Pancreas (tissue), 10 donors: ENCODE measurements around the gene LRIG1. TPM values are rescaled to one million over a fixed set of nuclear protein-coding genes. Genes with fewer than 3 reads are reported as not detected.

Experiments
- ATAC-seq, 4 donors: fragments of 200-7000 bp; cut with Tn5 transposase; one replicate each; pipeline versions ENCODE4 v1.8.0 to v1.9.1; 2020; ENCODE audit warnings: mild to moderate bottlenecking in 4 of 4, moderate library complexity in 4 of 4
- DNase-seq, 6 donors: peaks; one replicate each; pipeline ENCODE4 v3.0.0-alpha.2; 2020
- FAIRE-seq: peaks from 2 replicates; lab custom pipeline; 2012; peaks lifted over from hg19 to GRCh38; lab: Jason Lieb, UNC
- H3K27ac ChIP-seq, 4 donors: fragments of 200-600 bp; sonication (generic); 1 replicate in 3 of 4; 2 replicates in 1 of 4; pipeline versions ENCODE4 v1.5.0 to v1.8.0; 2020
- H3K27me3 ChIP-seq, 4 donors: fragments of 200-600 bp; one replicate each; pipeline ENCODE4 v1.8.0; 2021
- H3K36me3 ChIP-seq, 3 donors: fragments of 200-600 bp; sonication (generic) in 1 of 3; one replicate each; pipeline versions ENCODE4 v1.5.0 to v1.8.0; 2020 to 2021
- H3K4me1 ChIP-seq, 3 donors: fragments of 200-600 bp; one replicate each; pipeline ENCODE4 v1.8.0; 2021
- H3K4me3 ChIP-seq, 4 donors: fragments of 200-600 bp; sonication (generic) in 2 of 4; one replicate each; pipeline versions ENCODE4 v1.5.0 to v1.8.0; 2020 to 2021
- H3K9me3 ChIP-seq, 4 donors: fragments of 200-600 bp; one replicate each; pipeline ENCODE4 v1.8.0; 2021
- WGBS, 2 donors: extraction: QIAGEN DNeasy Blood & Tissue Kit; methylation state at CpG; one replicate each; pipeline ENCODE4 v1.1.7; 2013; 5-methylcytosine and 5-hydroxymethylcytosine counted together
- intact Hi-C, 3 donors: fragments of 100-400 bp; cut with DNase I; formaldehyde crosslinking; loops; one replicate each; pipeline versions ENCODE4 v1.11.1 to v1.14.2; 2022
- polyA plus RNA-seq, 2 donors: library from polyadenylated mRNA; stranded (reverse); fragments of 200-250 nt; gene quantifications; one replicate each; pipeline ENCODE4 v1.2.3, GENCODE V29; 2013
- total RNA-seq, 6 donors: library from RNA; stranded (reverse); fragmentation: NEBNext Ultra II Directional in 4 of 6; extraction: Animal tissue kit (Norgen Biotek cat#: 25700) in 4 of 6; gene quantifications; one replicate each; pipeline versions ENCODE4 v1.2.1 to v1.2.4, GENCODE V29; 2021 to 2023
- TF ChIP-seq, protein P1 (sequence below), 4 donors: fragments of 200-600 bp; sonication (generic) in 3 of 4; IDR thresholded peaks; one replicate each; pipeline versions ENCODE4 v1.5.0 to v1.8.0; 2021; ENCODE audit warnings: antibody characterized with exemption in 4 of 4
- donor health status: healthy with polysubstance abuse.
- donor health status: DM: no; HTN: no; CAD: no; lungs with moderate emphysema.
- donor health status: DM: no; HTN: no; CAD: no.
- donor health status: control.
- donor health status: control.
- donor health status: Bipolar disorder and iron deficiency.
- donor health status: DM: yes; HTN: yes; CAD: no.
- donor health status: DM: no; HTN: no; CAD: no.
- donor health status: DM: no; HTN: no; CAD: no.
- donor health status: DM: yes; HTN: yes; CAD: no.

LRIG1 gene
- total and polyA plus RNA-seq, 8 donors: 32.7 to 104 (median 68.0) TPM

DNA sequence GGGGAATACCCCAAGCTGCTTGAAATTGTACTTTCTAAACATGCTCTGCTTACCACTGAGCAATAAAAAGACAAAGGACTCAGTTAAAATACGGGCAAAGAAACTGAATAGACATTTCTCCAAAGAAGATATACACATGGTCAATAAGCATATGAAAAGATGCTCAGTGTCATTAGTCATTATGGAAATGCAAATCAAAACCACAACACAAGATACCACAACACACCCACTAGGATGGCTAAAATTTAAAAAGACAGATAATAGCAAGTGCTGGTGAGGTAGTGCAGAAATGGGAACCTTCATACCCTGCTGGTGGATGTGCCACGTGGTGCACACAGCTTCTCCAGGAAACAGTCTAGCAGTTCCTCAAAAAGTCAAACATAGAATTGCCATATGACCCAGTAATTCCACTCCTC is 21.3 kb downstream of the LRIG1 start:
- Histone ChIP-seq H3K9me3 (no peaks in the 10 kb centered on the region), H3K4me1 (peaks cover 95 to 100% (median 98%) of the 10 kb centered on the region in 3 donors), H3K27me3 (no peaks in the 10 kb centered on the region), H3K4me3 (no peak overlapping the region), H3K36me3 (no peaks in the 10 kb centered on the region), H3K27ac (peak overlapping the region in 2 of 4 donors; percentile 82 to 86)
- 42 to 54% methylated on average over 2 of the region's 2 CpGs for WGBS, 2 donors
- FAIRE-seq (no peak), DNase-seq (no peak), ATAC-seq (no peak)
- TF ChIP-seq, protein P1, sequence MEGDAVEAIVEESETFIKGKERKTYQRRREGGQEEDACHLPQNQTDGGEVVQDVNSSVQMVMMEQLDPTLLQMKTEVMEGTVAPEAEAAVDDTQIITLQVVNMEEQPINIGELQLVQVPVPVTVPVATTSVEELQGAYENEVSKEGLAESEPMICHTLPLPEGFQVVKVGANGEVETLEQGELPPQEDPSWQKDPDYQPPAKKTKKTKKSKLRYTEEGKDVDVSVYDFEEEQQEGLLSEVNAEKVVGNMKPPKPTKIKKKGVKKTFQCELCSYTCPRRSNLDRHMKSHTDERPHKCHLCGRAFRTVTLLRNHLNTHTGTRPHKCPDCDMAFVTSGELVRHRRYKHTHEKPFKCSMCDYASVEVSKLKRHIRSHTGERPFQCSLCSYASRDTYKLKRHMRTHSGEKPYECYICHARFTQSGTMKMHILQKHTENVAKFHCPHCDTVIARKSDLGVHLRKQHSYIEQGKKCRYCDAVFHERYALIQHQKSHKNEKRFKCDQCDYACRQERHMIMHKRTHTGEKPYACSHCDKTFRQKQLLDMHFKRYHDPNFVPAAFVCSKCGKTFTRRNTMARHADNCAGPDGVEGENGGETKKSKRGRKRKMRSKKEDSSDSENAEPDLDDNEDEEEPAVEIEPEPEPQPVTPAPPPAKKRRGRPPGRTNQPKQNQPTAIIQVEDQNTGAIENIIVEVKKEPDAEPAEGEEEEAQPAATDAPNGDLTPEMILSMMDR (IDR thresholded peaks at IDR 0.05): no peak
- intact Hi-C loops: no loop called here

DNA sequence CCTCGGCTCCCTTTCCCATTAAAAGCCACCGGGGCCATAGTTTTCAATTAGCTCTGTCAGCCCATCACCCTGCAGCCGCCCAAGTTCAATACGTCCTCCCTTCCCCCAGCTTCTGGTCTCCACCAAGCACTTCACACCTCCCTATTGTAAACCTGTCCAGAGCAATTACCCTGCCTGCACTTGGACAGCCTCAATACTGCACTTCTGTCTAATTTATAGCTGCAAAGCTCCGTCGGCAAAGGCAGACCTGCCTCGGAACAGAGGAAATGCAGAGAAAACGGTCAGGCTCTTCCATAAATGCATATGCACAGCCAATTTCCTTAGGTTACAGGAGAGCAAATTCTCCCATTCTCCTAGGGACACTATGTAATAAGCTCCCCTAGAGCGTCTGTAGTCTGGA is 21.9 kb downstream of the LRIG1 start:
- ATAC-seq (no peak), DNase-seq (no peak), FAIRE-seq (no peak)
- Histone ChIP-seq H3K27ac (peak overlapping the region in 2 of 4 donors; percentile 82 to 86), H3K4me3 (no peak overlapping the region), H3K9me3 (no peaks in the 10 kb centered on the region), H3K4me1 (peaks cover 97 to 100% (median 97%) of the 10 kb centered on the region in 3 donors), H3K27me3 (no peaks in the 10 kb centered on the region), H3K36me3 (no peaks in the 10 kb centered on the region)
- TF ChIP-seq, protein P1 (IDR thresholded peaks at IDR 0.05): no peak
- 30% methylated on average over 9 of the region's 9 CpGs for WGBS, 2 donors
- intact Hi-C loops: no loop called here

DNA sequence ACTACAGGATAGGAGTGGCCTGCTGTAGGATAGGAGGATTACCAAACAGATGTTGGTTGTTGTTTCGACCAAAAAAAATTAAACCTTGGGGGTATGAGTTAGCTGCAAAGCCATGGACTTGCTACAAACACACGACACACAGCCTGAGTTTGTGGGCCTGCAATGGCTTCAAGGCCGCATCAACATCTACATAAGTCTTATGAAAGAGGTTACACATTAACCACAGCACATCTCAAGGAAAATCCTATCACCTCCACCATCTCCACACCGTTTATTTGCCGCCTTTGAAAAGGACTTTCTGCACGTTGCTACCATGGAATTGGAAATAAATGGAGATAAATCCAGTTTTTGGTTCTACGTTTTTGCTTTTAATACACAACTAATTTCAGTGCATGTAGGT is 23.0 kb downstream of the LRIG1 start:
- TF ChIP-seq, protein P1 (IDR thresholded peaks at IDR 0.05): no peak
- H3K4me1 ChIP-seq: peaks cover 97 to 100% (median 97%) of the 10 kb centered on the region in 3 donors
- no peak for DNase-seq
- H3K27me3 ChIP-seq: no peaks in the 10 kb centered on the region
- H3K36me3 ChIP-seq: no peaks in the 10 kb centered on the region
- H3K4me3 ChIP-seq: no peak overlapping the region
- peak in 2 of 4 donors; percentile 37 to 42 for ATAC-seq
- intact Hi-C loops: no loop called here
- no peak for FAIRE-seq
- H3K27ac ChIP-seq: peak overlapping the region; percentile 7 to 86 (median 48)
- 41 to 43% methylated on average over 7 of the region's 7 CpGs for WGBS, 2 donors
- H3K9me3 ChIP-seq: no peaks in the 10 kb centered on the region

DNA sequence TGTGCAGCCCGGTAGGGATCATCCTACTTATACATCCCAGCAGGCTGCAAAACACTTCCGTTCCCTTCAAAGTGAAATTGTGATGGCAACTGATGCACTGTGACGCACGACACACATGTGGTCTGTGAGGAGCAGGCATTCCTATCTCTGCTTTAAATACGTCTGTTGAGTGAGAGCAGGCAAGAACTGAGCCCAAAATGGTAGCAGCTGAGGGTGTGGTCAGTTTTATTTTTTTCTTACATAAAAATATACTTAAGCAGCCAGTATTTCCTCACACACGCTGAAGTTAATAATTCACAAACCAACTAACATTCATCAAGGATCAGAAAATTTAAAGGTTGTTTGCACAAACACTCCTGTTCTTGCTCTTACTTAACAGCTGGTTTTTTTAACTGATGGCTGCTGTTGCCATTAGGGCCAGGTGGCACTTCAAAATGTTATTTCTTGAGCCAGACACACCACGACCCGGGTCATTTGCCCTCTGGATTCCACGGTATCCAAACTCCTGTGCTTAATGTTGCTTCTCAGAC is 23.9 kb downstream of the LRIG1 start:
- no peaks in the 10 kb centered on the region for H3K36me3 ChIP-seq
- peak; percentile 19 to 39 (median 22) for ATAC-seq
- no peak for DNase-seq
- 21 to 31% methylated on average over 9 of the region's 9 CpGs for WGBS, 2 donors
- peaks cover 92 to 100% (median 93%) of the 10 kb centered on the region in 3 donors for H3K4me1 ChIP-seq
- H3K9me3 ChIP-seq: no peaks in the 10 kb centered on the region
- TF ChIP-seq, protein P1 (IDR thresholded peaks at IDR 0.05): no peak
- no peak overlapping the region for H3K4me3 ChIP-seq
- H3K27me3 ChIP-seq: no peaks in the 10 kb centered on the region
- intact Hi-C loops: no loop called here
- peak overlapping the region; percentile 7 to 86 (median 66) for H3K27ac ChIP-seq
- FAIRE-seq: no peak

DNA sequence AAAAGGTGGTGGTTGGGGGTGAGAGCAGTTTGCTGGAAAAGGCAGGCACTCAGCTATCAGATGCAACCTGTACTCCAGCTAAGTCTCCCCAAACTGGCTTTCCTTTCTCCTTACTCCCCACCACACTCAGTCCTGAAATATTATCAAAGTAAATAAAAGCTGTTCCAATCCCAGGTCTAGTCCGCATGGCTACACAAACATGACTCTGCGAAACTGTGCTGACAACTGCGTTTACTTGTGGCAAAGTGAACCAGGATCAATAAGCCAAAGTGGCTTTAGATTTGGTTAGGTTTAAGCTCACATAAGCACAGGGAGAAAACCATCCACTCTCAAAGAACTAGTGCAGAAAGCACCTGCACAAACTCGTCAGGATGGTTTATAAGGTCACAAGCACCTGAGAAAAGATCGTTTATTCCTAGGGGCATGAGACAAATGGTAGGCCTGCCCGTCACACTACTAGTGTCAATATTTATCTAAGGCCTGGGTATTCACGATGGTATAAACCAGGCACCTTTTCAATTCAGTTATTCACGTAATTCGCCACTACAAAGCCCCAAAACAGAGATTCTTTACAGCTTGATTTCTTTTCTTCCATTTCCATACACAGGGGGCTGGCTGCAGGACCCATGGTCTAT is 25.3 kb downstream of the LRIG1 start:
- no peak overlapping the region for H3K4me3 ChIP-seq
- TF ChIP-seq, protein P1 (IDR thresholded peaks at IDR 0.05): no peak
- no peak for FAIRE-seq
- peaks cover 78 to 88% (median 87%) of the 10 kb centered on the region in 3 donors for H3K4me1 ChIP-seq
- no peaks in the 10 kb centered on the region for H3K9me3 ChIP-seq
- no peaks in the 10 kb centered on the region for H3K27me3 ChIP-seq
- H3K27ac ChIP-seq: peak overlapping the region; percentile 7 to 86 (median 66)
- peak; percentile 54 to 68 (median 57) for ATAC-seq
- WGBS, 2 donors: 13 to 17% methylated on average over 9 of the region's 9 CpGs
- peak in 1 of 6 donors; percentile 46 for DNase-seq
- H3K36me3 ChIP-seq: no peaks in the 10 kb centered on the region
- intact Hi-C loops: no loop called here
